Stimulated activated CD4-positive, alpha-beta T cell treated with anti-CD3 and anti-CD28 coated beads, Interleukin-2, amount 100 ng/mL, for 4 hours (primary cell): Measurements from ENCODE around the gene MINK1.
"Not testable (repeated sequence)": the region's sequence is repeated elsewhere in the genome, so short reads cannot be mapped to it uniquely, and the experiment has no call there.

Experiments used
- DNase-seq: peaks from one replicate; pipeline ENCODE4 v3.0.0-alpha.2; 2020; ENCODE audit warnings: low read depth

Gene MINK1

GRCh38 chr17:4899341-4900230 is 66.4 kb downstream of the MINK1 start, which contains the start of gene C17orf107:
TSS of gene C17orf107 (plus strand) at chr17:4899536. CDS start at chr17:4899763, 227 bp downstream.
- DNase-seq: peak; percentile 98

DNA sequence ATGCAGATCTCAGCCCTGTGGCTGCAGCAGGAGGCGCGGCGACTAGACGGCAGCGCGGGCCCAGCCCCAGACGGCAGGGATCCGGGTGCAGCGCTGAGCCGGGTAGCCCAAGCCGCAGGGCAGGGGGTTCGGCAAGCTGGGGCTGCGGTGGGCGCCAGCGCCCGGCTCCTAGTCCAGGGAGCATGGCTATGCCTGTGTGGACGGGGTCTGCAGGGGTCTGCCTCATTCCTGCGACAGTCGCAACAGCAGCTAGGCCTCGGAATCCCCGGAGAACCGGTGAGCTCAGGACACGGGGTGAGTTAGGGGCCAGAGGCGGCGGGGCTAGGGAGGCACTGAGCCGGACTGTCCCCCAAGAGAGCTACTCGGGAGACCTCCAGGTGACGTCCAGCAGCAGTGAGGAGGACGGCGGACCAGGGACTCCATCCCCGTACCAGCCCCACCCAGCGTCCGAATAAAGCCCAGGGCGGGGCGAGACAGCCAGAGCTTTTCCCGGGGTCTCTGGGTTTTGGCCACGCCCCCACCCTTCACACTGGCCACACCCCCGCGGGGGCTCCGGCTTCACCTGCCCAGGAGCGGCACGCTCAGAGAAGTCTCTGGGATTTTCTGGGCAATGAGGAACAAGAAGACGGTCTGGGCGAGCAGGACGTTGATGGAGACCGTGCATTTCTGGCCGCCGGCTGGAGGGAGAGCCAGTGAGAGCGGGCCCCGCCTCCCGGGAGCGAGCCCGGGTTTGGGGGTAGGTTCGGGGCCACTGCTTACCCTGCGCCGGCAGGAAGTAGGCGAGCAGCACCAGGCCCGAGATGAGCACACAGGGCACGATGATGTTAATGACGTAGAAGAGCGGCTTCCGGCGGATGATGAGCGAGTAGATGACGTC is 67.3 kb downstream of the MINK1 start:
- DNase-seq: peak; percentile 41

DNA sequence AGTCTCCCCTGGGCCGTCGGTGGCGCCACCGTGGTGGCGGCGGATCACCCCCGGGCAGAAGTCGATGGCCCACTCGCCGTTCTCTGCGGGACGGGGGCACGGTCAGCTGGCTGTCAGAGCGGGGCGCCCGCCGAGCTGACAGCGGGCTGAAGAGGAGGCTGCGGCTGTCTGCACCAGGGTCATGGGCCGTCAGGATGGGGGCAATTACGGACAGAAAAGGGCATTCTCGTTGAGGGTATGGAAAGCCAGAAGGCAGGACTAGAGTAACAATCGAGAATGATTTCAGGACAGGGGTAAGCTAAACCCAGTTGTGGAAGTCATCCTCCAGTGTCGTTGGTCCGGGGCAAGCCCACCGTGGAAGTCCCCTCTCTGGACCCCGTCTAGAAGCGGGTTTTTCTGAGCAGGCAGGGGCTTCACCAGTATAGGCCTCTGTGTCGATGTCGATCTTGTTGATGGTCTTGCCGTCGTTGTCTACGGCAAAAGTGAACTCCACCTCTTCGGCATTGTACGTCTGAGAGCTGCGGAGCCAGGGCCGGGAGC is 68.0 kb downstream of the MINK1 start:
- DNase-seq: no peak

GRCh38 chr17:4901648-4902344 is 68.7 kb downstream of the MINK1 start:
- no peak for DNase-seq

GRCh38 chr17:4902540-4902939 is 69.4 kb downstream of the MINK1 start:
- no peak for DNase-seq

DNA sequence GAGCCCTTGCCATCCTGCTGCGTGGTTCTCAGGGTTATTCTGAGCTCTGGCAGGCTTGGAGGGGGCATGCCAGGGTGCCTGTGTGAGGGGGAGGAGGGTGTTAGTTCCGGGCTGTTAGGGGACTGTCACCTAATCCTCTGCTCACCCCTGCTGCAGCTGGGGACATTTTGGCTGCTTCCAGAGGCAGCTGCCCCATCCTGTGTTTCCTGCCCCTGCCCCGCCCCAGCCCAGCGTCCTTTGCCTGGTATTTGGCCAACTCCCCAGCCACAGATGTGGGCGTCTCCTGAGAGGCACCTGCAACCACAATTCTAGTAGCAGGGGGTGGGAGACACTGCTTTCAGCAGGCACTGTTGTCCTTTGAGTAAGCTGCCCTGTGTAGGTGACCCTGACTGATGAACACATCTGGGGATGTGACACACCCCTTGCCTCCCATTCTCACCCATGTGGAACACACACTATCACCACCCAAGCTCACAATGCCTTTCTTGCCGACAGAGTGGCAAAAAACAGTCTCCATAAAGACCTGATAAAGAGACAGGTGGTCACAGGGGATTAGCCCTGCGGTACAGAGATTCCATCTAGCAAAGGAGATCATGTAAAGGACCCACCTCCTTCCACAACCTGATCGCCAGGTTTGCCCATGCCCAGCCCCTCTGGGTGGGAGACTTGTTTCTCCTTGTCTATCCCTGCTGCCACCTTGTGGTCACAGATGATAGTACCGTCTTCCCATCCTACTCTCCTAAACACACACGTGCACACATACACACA is 70.1 kb downstream of the MINK1 start, which contains the start of gene CHRNE:
Gene CHRNE (minus strand): TSS at position 48 of the 768 bp plus-strand sequence. CDS start 35 bp downstream, at position 13.
- DNase-seq: peak; percentile 70

GRCh38 chr17:4906642-4907041 is 73.5 kb downstream of the MINK1 start:
- not testable (repeated sequence) for DNase-seq

- no peak for DNase-seq
Observed at GRCh38 chr17:4908301-4908700, 75.2 kb downstream of the MINK1 start.

GRCh38 chr17:4908711-4909496 is 75.8 kb downstream of the MINK1 start:
- DNase-seq: peak; percentile 40

DNA sequence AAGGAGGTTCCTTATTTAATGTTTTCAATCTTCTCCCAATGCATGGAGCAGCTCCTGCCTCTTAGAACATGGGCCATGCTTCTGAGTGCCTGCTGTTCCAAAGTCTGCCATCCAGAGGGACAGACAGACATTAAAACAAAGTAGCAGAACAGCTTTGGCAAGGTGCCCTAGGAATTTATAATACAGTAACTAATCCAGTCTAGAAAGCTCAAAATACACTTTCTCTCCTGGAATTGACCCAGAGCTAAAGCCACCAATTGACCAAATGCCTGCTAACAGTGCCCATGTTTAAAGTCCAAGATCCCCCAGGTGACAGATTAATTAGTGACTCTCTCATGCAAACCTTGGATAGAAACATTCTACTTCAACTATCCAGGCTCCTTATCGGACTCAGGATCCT is 80.9 kb downstream of the MINK1 start:
- DNase-seq: no peak

DNA sequence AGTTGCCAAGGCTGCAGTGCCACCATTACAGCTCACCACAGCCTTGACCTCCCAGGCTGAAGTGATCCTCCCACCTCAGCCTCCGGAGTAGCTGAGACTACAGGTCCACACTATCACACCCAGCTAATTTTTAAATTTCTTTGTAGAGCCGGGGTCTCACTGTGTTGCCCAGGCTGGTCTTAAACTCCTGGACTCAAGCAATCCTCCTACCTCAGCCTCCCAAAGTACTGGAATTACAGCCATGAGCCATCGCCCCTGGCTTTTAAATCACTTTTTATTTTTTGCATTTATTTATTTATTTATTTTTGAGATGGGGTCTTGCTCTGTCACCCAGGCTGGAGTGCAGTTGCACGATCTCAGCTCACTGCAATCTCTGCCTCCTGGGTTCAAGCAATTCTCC is 81.4 kb downstream of the MINK1 start:
- not testable (repeated sequence) for DNase-seq

- no peak for DNase-seq
Observed at GRCh38 chr17:4919511-4920047, 86.4 kb downstream of the MINK1 start.

DNA sequence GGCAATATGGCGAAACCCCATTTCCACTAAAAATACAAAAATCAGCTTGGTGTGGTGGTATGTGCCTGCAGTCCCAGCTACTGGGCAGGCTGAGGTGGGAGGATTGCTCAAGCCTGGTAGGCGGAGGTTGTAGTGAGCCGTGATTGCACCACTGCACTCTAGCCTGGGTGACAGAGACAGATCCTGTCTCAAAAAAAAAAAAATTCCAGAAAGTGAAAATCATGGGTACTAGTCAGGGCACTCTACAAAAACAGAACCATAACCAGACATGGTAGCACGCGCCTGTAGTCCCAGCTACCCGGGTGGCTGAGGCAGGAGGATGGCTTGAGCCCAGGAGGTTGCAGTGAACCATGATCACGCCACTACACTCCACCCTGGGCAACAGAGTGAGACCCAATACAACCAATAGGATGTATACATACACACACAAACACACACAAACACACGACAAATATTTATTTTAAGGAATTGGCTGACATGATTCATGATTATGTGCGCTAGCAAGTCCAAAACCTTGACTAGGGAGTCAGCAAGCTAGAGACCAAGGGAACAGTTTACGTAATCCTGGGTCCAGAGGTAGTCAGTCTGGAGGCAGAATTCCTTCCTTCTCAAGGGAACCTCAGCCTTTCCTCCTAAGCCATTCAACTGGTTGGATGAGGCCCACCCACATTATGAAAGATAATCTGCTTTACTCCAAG is 87.4 kb downstream of the MINK1 start:
- DNase-seq: no peak

- no peak for DNase-seq
Observed at GRCh38 chr17:4921320-4921719, 88.2 kb downstream of the MINK1 start.

DNA sequence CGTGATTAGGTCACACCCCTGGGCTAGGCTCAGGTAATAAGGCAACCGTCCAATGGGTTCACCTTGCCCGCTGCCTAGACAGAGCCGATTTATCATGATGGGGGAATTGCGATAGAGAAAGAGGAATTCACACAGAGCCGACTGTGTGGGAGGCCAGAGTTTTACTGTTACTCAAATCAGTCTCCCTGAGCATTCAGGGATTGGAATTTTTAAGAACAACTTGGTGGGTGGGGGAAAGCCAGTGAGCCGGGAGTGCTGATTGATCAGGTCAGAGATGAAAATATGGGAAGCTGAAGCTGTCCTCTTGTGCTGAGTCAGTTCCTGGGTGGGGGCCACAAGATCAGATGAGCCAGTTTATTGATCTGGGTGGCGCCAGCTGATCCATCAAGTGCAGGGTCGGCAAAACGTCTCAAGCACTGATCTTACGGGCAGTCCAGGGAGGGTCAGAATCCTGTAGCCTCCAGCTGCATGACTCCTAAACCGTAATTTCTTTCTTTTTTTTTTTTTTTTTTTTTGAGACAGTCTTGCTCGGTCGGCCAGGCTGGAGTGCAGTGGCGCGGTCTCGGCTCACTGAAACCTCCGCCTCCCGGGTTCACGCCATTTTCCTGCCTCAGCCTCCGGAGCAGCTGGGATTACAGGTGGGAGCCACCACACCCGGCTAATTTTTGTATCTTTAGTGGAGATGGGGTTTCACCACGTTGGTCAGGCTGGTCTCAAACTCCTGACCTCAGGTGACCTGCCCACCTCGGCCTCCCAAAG is 93.6 kb downstream of the MINK1 start:
- DNase-seq: not testable (repeated sequence)

DNA sequence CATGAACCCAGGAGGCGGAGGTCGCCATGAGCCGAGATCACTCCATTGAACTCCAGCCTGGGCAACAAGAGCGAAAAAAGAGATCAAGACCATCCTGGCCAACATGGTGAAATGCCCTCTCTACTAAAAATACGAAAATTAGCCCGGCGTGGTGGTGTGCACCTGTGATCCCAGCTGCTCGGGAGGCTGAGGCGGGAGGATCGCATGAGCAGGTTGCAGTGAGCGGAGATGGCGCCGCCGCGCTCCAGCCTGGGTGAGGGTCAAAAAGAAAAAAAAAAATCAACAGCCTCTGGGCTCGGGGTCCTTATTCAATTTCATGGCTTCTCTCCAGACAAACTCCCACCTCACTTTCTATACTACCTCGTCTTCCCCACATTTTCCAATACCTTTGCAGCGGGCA is 95.7 kb downstream of the MINK1 start:
- no peak for DNase-seq

GRCh38 chr17:4931963-4932362 is 98.8 kb downstream of the MINK1 start, which contains the start of gene GP1BA:
TSS of gene GP1BA (plus strand) at chr17:4932277. CDS start at chr17:4932605, 328 bp downstream.
- DNase-seq: no peak

DNA sequence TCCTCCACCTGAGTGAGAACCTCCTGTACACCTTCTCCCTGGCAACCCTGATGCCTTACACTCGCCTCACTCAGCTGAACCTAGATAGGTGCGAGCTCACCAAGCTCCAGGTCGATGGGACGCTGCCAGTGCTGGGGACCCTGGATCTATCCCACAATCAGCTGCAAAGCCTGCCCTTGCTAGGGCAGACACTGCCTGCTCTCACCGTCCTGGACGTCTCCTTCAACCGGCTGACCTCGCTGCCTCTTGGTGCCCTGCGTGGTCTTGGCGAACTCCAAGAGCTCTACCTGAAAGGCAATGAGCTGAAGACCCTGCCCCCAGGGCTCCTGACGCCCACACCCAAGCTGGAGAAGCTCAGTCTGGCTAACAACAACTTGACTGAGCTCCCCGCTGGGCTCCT is 99.6 kb downstream of the MINK1 start:
- DNase-seq: no peak
